Bladder microvascular endothelial cell (primary cell): ENCODE measurements around the gene CD74. TPM values are rescaled to one million over a fixed set of nuclear protein-coding genes. Genes with fewer than 3 reads are reported as not detected.

ENCODE experiments used
- total RNA-seq: library from RNA; depleted of rRNA; stranded (reverse); fragments of >200 nt; gene quantifications from 2 replicates; pipeline ENCODE4 v1.2.3, GENCODE V29; 2014

Gene CD74
- 5.7 and 10.7 TPM in 2 replicates for total RNA-seq

DNA sequence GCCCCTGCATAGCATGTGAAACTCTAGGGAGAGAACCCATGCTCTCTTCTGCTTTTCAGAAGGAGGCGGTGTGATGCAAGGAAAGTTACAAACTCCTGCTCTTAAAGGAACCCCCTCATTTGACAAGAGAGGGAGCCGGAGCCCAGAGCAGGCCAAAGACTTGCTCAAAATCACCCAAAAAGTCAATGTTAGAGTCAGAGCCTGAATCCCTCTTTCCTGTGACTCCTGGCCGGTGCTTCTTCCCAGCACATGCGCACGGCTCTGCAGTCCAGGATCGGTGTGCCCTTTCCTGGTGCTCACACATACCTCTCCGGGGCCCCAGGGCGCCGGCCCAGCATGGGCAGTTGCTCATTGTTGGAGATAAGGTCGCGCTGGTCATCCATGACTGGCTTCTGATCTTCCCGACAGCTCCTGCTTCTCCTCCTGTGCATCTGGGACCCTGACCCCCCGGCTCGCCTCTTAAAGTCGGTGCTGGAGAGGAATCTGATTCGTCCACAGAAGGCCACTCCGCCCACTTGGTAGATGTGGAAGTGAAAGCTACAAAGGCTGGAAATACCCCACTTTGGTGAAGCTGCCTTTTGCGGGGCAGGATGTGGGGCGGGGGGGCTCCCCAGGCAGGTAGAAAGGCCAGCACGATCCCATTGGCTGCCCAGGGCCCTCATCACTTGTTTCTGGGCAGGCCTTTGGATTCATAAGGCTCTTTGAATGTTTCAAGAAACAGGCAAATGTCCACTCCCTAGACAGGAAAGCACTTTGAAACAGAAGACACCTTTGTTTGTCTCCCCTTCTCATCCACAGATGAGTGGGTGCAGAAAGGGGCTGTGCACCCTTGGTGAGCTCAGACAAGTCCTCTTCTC, at the start of gene CD74:
Gene CD74 (minus strand): TSS at position 592 of the 857 bp plus-strand sequence. CDS start 161 bp downstream, at position 431.

DNA sequence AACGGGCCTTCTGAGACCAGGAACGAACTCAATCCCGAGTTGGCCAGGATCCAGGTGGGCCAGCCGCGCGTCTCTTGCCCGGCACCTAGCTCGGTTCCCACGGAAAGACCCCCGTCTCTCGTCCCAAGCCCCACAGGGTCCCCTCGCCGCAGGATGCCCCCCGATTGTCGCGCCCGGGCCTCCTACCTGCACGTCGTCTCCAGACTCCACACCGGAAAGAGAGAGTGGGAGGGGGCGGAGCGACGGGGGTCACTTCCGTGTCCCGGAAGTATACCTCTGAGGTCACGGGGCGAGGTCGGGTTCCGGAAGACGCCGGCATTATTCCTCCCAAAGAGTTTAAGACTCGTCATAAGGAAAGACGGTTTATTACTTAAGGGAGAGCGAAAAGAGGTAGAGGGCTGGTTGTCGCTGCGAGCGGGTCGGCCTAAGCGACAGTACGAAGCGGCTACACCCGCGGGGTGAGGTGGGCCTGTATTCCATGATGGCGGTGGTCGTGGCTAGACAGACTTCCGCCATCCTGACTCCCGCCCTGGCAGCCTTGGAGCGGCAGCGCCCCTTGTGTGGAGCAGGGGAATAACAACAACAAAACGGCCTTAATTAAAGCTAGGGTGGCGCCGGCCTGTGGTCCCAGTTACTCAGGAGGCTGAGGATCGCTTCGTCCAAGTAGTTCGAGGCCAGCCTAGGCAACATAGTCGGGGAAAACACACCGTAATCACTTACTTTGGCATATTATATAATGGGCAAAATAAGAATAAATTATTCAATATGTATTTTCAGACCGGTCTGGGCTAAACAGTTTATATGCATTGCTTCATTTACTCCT, 37.0 kb upstream of the CD74 start, which contains the start of gene RPS14:
Gene RPS14 (minus strand): TSS at position 223 of the 823 bp plus-strand sequence. CDS start 2,006 bp downstream, outside the sequence.

DNA sequence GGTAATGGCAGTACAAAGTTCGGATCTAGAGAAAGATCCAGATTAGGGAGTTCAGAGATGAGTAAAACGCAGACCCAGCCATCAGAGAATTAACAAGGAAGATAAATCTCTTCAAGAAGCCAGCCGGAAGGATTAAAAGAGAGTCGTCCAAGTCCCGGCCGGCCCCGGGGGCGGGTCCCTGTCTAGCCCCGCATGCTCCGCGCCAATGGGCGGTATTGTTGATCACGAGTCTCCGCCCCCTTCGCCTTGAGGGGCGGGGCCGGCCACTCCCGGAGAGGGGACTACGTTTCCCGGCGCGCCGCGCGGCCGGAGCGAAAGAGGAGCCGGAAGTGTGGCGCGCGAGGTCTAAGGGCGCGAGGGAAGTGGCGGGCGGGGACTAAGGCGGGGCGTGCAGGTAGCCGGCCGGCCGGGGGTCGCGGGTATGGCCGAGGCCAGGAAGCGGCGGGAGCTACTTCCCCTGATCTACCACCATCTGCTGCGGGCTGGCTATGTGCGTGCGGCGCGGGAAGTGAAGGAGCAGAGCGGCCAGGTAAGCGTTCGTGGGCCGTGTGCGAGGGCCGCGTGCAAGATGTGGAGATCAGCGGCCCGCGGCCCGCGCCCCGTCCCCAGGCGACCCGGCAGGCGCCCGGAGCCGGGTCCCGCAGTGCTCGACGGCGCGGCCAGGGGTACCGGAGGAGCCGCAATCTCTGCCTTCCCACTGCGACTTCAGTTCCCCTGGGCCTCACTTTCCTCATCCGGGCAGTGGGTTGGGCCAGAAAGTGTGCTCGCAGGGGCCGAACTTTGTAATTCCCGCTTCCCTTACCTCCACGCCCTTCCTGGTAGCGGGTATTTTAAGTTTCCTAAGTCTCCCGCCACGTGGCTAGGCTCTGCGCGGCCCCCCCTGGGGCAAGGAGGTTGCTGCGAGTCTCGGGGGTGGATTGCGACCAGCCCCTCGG, 55.1 kb downstream of the CD74 start, which contains the start of gene TCOF1:
Gene TCOF1 (plus strand): TSS at position 372 of the 935 bp plus-strand sequence. CDS start 50 bp downstream, at position 422.

Other genes starting within 250 kb of the CD74 start
- gene CDX1, start 246.1 kb downstream of the CD74 start, total RNA-seq, result not detected in 2 replicates
- not detected in 2 replicates for gene SLC6A7, start 222.8 kb downstream of the CD74 start, total RNA-seq
- gene CAMK2A, start 123.1 kb downstream of the CD74 start, total RNA-seq, result not detected in 2 replicates
- 0.16 and 0.63 TPM in 2 replicates for gene ARSI, start 110.0 kb downstream of the CD74 start, total RNA-seq
- 10.7 and 22.2 TPM in 2 replicates for gene TCOF1, start 55.2 kb downstream of the CD74 start, total RNA-seq
- 1,844 and 3,563 TPM in 2 replicates for gene RPS14, start 36.8 kb upstream of the CD74 start, total RNA-seq
- gene NDST1, start 95.2 kb upstream of the CD74 start, total RNA-seq, result 33.5 and 57.0 TPM in 2 replicates
- gene SYNPO, start 227.8 kb upstream of the CD74 start, total RNA-seq, result 7.1 and 30.4 TPM in 2 replicates
- 0.16 and 0.88 TPM in 2 replicates for gene MYOZ3, start 248.3 kb upstream of the CD74 start, total RNA-seq